Measurements from ENCODE around the gene NAPSA. TPM values are rescaled to one million over a fixed set of nuclear protein-coding genes. Genes with fewer than 3 reads are reported as not detected.

Gene NAPSA
- total and polyA plus RNA-seq, 9 of the 15 experiments (the other 6 are each of a cell fraction or from before 2014, with no cell fraction given) = 0.25 to 1.9 (median 0.69) TPM

DNA sequence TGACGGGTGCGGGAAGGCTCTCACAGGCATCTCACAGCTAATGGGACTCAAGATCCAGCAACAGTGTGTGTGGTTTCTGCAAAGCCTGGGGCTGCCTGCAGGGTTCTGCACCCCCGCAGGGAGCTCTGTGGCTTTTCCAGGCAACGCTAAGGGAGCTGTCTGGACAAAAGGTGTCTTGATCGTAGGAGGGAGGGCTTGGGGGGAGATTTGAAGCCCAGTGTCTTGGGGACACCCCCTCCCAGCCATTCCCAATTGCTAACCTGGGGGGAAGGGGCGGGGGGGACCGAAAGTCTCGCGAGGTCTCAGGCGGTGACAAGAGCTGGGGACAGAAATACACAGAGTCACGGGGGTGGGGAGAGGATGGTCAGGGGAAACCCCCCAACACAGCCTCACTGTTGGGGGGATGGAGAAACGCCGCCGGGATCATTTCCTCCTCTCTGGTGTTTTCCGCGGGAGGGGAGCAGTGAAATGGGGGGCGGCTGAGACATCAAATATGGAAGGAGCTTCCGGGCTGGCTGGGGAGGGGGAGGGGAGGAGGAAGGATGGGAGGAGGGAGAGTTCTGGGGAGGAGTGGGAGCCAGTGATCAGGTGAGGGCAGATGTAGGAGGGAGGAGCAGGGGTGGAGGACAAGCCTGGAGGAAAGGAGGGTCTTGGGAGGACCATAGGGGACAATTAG is 49.5 kb downstream of the NAPSA start (continued):
- TF ChIP-seq, protein P1, sequence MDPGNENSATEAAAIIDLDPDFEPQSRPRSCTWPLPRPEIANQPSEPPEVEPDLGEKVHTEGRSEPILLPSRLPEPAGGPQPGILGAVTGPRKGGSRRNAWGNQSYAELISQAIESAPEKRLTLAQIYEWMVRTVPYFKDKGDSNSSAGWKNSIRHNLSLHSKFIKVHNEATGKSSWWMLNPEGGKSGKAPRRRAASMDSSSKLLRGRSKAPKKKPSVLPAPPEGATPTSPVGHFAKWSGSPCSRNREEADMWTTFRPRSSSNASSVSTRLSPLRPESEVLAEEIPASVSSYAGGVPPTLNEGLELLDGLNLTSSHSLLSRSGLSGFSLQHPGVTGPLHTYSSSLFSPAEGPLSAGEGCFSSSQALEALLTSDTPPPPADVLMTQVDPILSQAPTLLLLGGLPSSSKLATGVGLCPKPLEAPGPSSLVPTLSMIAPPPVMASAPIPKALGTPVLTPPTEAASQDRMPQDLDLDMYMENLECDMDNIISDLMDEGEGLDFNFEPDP (CRISPR knock-in tag; IDR thresholded peaks at IDR 0.05) = no peak
- TF ChIP-seq HOXB6 (CRISPR knock-in tag; IDR thresholded peaks at IDR 0.05; ENCODE audit: borderline replicate concordance) (no peak), POLR2AphosphoS5 (IDR thresholded peaks at IDR 0.05; ENCODE audit: control insufficient read depth, insufficient read depth, low read depth, low read length) (no peak), ZNF79 (CRISPR knock-in tag; IDR thresholded peaks at IDR 0.05; ENCODE audit: low read depth) (no peak), TAL1 (IDR thresholded peaks at IDR 0.05) (no peak), ZBTB8A (IDR thresholded peaks at IDR 0.05; ENCODE audit: partially characterized antibody) (no peak), ZNF445 (CRISPR knock-in tag; IDR thresholded peaks at IDR 0.05; ENCODE audit: low read depth) (no peak), PML (IDR thresholded peaks at IDR 0.05; ENCODE audit: low read length) (no peak), EWSR1 (IDR thresholded peaks at IDR 0.05; ENCODE audit: borderline replicate concordance, low read depth, partially characterized antibody) (no peak), KLF6 (CRISPR knock-in tag; IDR thresholded peaks at IDR 0.05; ENCODE audit: borderline replicate concordance) (no peak), C11orf30 (IDR thresholded peaks at IDR 0.05; ENCODE audit: low read depth) (no peak), POLR3G (IDR thresholded peaks at IDR 0.05; ENCODE audit: extremely low read depth, insufficient read length, insufficient replicate concordance) (no peak), HIVEP1 (CRISPR knock-in tag; IDR thresholded peaks at IDR 0.05) (no peak), ZNF764 (CRISPR knock-in tag; IDR thresholded peaks at IDR 0.05; ENCODE audit: low read depth) (no peak), MEIS2 (IDR thresholded peaks at IDR 0.05; ENCODE audit: partially characterized antibody) (no peak), KHSRP (IDR thresholded peaks at IDR 0.05) (no peak), NR2C2 (CRISPR knock-in tag; IDR thresholded peaks at IDR 0.05) (no peak), NR2C2 (tag; IDR thresholded peaks at IDR 0.05) (no peak), MCM7 (IDR thresholded peaks at IDR 0.05) (no peak), KAT8 (IDR thresholded peaks at IDR 0.05; ENCODE audit: low read depth) (no peak), POLR2H (tag; IDR thresholded peaks at IDR 0.05; ENCODE audit: low read depth) (no peak), PHB2 (IDR thresholded peaks at IDR 0.05; ENCODE audit: low read depth) (peak; percentile 7; the same call in 1 of the 2 replicates)
- TF ChIP-seq, protein P2, sequence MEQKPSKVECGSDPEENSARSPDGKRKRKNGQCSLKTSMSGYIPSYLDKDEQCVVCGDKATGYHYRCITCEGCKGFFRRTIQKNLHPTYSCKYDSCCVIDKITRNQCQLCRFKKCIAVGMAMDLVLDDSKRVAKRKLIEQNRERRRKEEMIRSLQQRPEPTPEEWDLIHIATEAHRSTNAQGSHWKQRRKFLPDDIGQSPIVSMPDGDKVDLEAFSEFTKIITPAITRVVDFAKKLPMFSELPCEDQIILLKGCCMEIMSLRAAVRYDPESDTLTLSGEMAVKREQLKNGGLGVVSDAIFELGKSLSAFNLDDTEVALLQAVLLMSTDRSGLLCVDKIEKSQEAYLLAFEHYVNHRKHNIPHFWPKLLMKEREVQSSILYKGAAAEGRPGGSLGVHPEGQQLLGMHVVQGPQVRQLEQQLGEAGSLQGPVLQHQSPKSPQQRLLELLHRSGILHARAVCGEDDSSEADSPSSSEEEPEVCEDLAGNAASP (IDR thresholded peaks at IDR 0.05) = no peak
- TF ChIP-seq, protein P3, sequence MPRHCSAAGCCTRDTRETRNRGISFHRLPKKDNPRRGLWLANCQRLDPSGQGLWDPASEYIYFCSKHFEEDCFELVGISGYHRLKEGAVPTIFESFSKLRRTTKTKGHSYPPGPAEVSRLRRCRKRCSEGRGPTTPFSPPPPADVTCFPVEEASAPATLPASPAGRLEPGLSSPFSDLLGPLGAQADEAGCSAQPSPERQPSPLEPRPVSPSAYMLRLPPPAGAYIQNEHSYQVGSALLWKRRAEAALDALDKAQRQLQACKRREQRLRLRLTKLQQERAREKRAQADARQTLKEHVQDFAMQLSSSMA (CRISPR knock-in tag; IDR thresholded peaks at IDR 0.05) = no peak
- TF ChIP-seq, protein P4, sequence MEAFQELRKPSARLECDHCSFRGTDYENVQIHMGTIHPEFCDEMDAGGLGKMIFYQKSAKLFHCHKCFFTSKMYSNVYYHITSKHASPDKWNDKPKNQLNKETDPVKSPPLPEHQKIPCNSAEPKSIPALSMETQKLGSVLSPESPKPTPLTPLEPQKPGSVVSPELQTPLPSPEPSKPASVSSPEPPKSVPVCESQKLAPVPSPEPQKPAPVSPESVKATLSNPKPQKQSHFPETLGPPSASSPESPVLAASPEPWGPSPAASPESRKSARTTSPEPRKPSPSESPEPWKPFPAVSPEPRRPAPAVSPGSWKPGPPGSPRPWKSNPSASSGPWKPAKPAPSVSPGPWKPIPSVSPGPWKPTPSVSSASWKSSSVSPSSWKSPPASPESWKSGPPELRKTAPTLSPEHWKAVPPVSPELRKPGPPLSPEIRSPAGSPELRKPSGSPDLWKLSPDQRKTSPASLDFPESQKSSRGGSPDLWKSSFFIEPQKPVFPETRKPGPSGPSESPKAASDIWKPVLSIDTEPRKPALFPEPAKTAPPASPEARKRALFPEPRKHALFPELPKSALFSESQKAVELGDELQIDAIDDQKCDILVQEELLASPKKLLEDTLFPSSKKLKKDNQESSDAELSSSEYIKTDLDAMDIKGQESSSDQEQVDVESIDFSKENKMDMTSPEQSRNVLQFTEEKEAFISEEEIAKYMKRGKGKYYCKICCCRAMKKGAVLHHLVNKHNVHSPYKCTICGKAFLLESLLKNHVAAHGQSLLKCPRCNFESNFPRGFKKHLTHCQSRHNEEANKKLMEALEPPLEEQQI (IDR thresholded peaks at IDR 0.05) = no peak

Measured in K562 (cell line).